Thymus (tissue), 11 donors: ENCODE results near the gene CREB1. TPM values are rescaled to one million over a fixed set of nuclear protein-coding genes. Genes with fewer than 3 reads are reported as not detected.

Experiments used
- DNase-seq, 9 donors: peaks; one replicate each; pipeline ENCODE4 v3.0.0-alpha.2; 2013; ENCODE audit warnings: low spot score in 9 of 9, low read depth in 6 of 9, missing footprints in 1 of 9
- H3K27ac ChIP-seq, 2 donors: one replicate each; pipeline ENCODE4 v1.5.1; 2013; ENCODE audit warnings: control low read depth in 1 of 2, low read depth in 1 of 2, low read length in 1 of 2, mild to moderate bottlenecking in 1 of 2, moderate library complexity in 1 of 2
- H3K27me3 ChIP-seq, 2 donors: one replicate each; pipeline ENCODE4 v1.5.1; 2013; ENCODE audit warnings: low read length in 1 of 2; ENCODE audit not compliant: control insufficient read depth in 2 of 2, insufficient read depth in 1 of 2
- H3K36me3 ChIP-seq, 2 donors: one replicate each; pipeline ENCODE4 v1.5.1; 2013; ENCODE audit warnings: low read length in 1 of 2, mild to moderate bottlenecking in 1 of 2, moderate library complexity in 1 of 2; ENCODE audit not compliant: control insufficient read depth in 2 of 2, insufficient read depth in 2 of 2
- H3K4me1 ChIP-seq, 2 donors: one replicate each; pipeline ENCODE4 v1.5.1; 2013; ENCODE audit warnings: low read length in 2 of 2; ENCODE audit not compliant: control insufficient read depth in 2 of 2, insufficient read depth in 2 of 2
- H3K4me3 ChIP-seq, 2 donors: one replicate each; pipeline ENCODE4 v1.5.1; 2013; ENCODE audit warnings: low read length in 2 of 2, control low read depth in 1 of 2, mild to moderate bottlenecking in 1 of 2
- H3K9me3 ChIP-seq, 2 donors: one replicate each; pipeline ENCODE4 v1.5.1; 2013; ENCODE audit warnings: low read length in 1 of 2, mild to moderate bottlenecking in 1 of 2; ENCODE audit not compliant: control insufficient read depth in 2 of 2, insufficient read depth in 1 of 2
- WGBS: extraction: QIAGEN DNeasy Blood & Tissue Kit; methylation state at CpG from one replicate; pipeline ENCODE4 v1.1.7; 2013; 5-methylcytosine and 5-hydroxymethylcytosine counted together
- polyA plus RNA-seq: library from polyadenylated mRNA; stranded (reverse); fragments of 200-250 nt; gene quantifications from one replicate; pipeline ENCODE4 v1.2.3, GENCODE V29; 2013
- total RNA-seq: library from RNA; stranded (reverse); fragments of 120-200 nt; gene quantifications from one replicate; pipeline ENCODE4 v1.2.4, GENCODE V29; 2013
- donor health status: healthy.

Gene CREB1
- total and polyA plus RNA-seq, 2 donors, result 15.5 to 50.9 TPM

DNA sequence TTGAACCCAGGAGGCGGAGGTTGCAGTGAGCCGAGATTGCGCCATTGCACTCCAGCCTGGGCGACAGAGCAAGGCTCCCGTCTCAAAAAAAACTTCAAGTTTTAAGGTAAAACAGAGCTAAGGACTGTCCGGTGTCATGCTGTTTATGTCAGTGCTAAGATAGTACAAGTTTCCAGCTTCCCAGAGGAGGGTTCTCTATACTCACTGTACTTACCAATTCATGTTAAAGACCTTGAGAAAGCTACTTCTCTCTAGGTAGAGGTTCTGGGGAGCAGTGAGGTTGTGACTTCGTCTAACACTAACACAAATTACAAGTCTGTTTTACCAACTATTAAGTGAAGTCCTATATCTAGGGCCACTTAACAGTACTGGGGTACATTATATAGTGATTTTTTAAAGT is 76.6 kb downstream of the CREB1 start:
- no peaks in the 10 kb centered on the region for H3K9me3 ChIP-seq
- no peaks in the 10 kb centered on the region for H3K27me3 ChIP-seq
- H3K4me3 ChIP-seq, result no peak overlapping the region
- no peak for DNase-seq
- H3K36me3 ChIP-seq, result peaks cover 3 to 21% of the 10 kb centered on the region in 2 donors
- H3K27ac ChIP-seq, result no peak overlapping the region
- H3K4me1 ChIP-seq, result no peaks in the 10 kb centered on the region
- 99% methylated on average over 7 of the region's 7 CpGs for WGBS

- no peaks in the 10 kb centered on the region for H3K9me3 ChIP-seq
- H3K27ac ChIP-seq, result no peak overlapping the region
- peaks cover 3 to 18% of the 10 kb centered on the region in 2 donors for H3K36me3 ChIP-seq
- 98% methylated on average over 5 of the region's 5 CpGs for WGBS
- DNase-seq, result no peak
- no peaks in the 10 kb centered on the region for H3K27me3 ChIP-seq
- no peak overlapping the region for H3K4me3 ChIP-seq
- no peaks in the 10 kb centered on the region for H3K4me1 ChIP-seq
Measured at GRCh38 chr2:207606829-207607228, 77.1 kb downstream of the CREB1 start.

DNA sequence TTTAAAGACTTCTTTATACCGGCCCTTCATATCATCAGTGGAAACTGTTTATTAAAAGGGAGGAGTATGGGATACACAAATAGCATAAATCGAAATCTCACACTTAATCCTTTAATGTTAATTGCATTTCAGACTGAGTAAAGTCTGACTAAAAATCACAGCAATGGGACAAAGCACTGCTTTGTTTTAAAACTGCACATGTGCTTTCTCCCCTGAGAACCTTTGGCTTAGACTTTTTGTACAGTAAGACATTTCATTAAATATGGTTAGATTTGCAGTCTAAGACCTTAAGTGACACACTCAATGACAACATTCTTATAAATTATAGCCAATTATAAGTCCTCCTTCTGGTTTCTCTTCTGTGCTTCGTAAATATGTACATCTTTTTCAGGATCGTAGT is 83.0 kb downstream of the CREB1 start:
- H3K4me1 ChIP-seq, result no peaks in the 10 kb centered on the region
- no peaks in the 10 kb centered on the region for H3K9me3 ChIP-seq
- H3K4me3 ChIP-seq, result no peak overlapping the region
- H3K36me3 ChIP-seq, result peaks cover 20 to 47% of the 10 kb centered on the region in 2 donors
- DNase-seq, result no peak
- no peaks in the 10 kb centered on the region for H3K27me3 ChIP-seq
- WGBS, result 98% methylated on average over 4 of the region's 4 CpGs
- H3K27ac ChIP-seq, result no peak overlapping the region

DNA sequence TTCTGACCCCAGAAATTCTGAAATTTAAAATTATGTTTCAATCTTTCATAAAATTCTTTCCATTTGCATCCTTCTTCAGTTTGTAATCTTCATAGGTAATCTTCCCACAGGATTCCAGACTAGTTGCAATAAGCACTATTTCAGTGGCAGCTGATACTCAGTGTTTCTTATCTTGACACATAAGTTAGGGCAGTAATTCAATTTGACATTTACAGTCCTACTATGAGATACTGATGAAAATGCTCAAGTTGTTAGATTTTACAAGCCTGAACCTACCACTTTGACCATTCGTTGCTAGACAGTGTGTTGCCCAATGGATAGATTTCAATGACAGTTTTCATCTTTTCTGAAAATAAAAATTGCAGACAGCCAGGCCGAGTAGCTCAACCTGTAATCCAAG is 85.1 kb downstream of the CREB1 start:
- 98% methylated on average over 2 of the region's 2 CpGs for WGBS
- no peaks in the 10 kb centered on the region for H3K9me3 ChIP-seq
- no peak overlapping the region for H3K27ac ChIP-seq
- no peak for DNase-seq
- H3K36me3 ChIP-seq, result peaks cover 24 to 53% of the 10 kb centered on the region in 2 donors
- H3K27me3 ChIP-seq, result no peaks in the 10 kb centered on the region
- no peak overlapping the region for H3K4me3 ChIP-seq
- no peaks in the 10 kb centered on the region for H3K4me1 ChIP-seq

DNA sequence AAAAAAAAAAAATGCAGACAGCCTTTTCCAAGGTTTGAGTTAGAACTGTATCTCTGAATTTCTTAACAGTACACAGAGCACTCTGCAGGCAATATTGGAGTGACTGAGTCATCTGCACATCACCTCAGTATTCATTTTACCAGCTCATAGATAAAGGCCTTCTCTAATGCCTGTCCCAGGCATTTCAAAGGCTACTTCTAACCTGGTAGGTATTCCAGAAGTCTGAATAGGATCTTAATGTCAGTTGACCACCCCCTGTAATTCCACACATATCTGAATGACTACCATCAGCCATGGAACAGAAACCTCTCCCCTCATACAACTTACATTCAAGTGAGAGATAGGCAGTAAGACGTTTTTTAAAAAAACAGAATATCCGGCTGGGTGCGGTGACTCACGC is 86.4 kb downstream of the CREB1 start:
- Histone ChIP-seq H3K4me3 (no peak overlapping the region), H3K27me3 (no peaks in the 10 kb centered on the region), H3K27ac (no peak overlapping the region), H3K36me3 (peaks cover 28 to 62% of the 10 kb centered on the region in 2 donors), H3K4me1 (peaks cover 0 to 6% of the 10 kb centered on the region in 2 donors), H3K9me3 (no peaks in the 10 kb centered on the region)
- WGBS, result 97% methylated on average over 4 of the region's 4 CpGs
- DNase-seq, result no peak

DNA sequence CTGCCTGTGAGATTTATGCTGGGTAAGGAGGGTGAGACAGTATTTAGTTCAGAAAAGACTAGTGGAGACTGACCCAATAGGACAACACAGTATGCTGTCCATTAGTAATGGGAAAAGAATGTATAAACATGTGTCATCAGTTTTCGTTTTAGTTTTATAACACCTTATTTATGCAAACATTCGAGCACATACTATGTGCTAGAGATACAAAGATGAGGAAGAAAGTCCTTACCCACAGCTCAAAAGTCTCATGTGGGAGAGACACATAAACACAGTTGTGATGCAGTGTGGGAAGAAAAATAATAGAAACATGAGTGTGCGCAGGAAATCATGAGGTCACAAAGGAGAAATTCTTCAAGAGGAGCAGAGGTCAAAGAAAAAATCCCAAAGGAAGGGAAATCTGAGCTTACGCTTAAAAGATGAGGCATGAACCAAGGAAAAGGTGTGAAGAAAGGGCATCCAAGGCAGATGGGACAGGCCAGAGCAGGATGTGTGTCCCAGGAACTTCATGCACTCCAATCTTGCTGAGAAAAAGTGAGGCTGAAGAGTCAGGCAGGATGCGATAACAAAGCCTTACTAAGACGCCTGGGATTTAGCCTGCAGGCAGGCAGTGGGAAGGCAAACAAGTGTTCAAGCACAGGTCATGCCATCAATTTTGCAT is 87.4 kb downstream of the CREB1 start:
- no peaks in the 10 kb centered on the region for H3K27me3 ChIP-seq
- H3K4me3 ChIP-seq, result no peak overlapping the region
- peaks cover 34 to 71% of the 10 kb centered on the region in 2 donors for H3K36me3 ChIP-seq
- H3K4me1 ChIP-seq, result peaks cover 0 to 6% of the 10 kb centered on the region in 2 donors
- WGBS, result 98% methylated on average over 6 of the region's 6 CpGs
- DNase-seq, result no peak
- H3K9me3 ChIP-seq, result no peaks in the 10 kb centered on the region
- no peak overlapping the region for H3K27ac ChIP-seq

GRCh38 chr2:207619764-207620203 is 90.0 kb downstream of the CREB1 start:
- Histone ChIP-seq H3K4me3 (no peak overlapping the region), H3K4me1 (peaks cover 2 to 16% of the 10 kb centered on the region in 2 donors), H3K9me3 (no peaks in the 10 kb centered on the region), H3K27me3 (no peaks in the 10 kb centered on the region), H3K27ac (peak overlapping the region; percentile 27 to 80), H3K36me3 (peaks cover 33 to 66% of the 10 kb centered on the region in 2 donors)
- whole genome bisulfite sequencing, result 29% methylated on average over 4 of the region's 4 CpGs
- peak in 5 of 9 donors; percentile 18 to 58 (median 33) for DNase-seq

DNA sequence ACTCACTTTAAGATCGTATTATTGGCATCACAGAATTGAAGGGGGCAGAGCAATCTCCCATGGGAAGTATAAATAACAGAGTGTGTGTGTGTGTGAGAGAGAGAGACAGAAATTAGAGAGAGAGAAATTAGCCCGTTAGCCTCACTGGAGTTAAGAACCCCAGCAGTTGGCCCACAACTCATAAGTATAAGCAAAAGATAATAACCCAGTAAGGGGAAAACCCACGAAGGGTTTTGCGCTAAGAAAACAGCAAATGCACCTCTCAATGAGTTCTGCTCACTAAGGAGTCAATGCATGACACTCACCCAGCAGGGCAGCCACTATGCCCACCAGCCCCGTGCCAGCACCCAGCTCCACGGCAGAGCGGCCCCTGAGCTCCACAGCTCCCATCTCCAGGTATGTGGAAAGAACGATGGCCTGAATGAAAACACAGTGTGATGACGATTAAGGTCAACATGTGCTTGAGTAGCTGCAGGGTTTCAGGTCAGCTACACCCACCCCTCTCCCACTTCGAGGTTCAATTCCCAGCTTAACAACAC is 91.8 kb downstream of the CREB1 start:
- Histone ChIP-seq H3K27ac (no peak overlapping the region), H3K4me1 (peaks cover 2 to 23% of the 10 kb centered on the region in 2 donors), H3K4me3 (no peak overlapping the region), H3K9me3 (no peaks in the 10 kb centered on the region), H3K27me3 (peaks cover 0 to 7% of the 10 kb centered on the region in 2 donors), H3K36me3 (peaks cover 28 to 55% of the 10 kb centered on the region in 2 donors)
- 97% methylated on average over 10 of the region's 10 CpGs for whole genome bisulfite sequencing
- DNase-seq, result no peak

GRCh38 chr2:207624185-207625013 is 94.6 kb downstream of the CREB1 start:
- Histone ChIP-seq H3K36me3 (peaks cover 14 to 30% of the 10 kb centered on the region in 2 donors), H3K4me3 (peak overlapping the region; percentile 91 to 95), H3K27me3 (peaks cover 0 to 9% of the 10 kb centered on the region in 2 donors), H3K4me1 (peaks cover 2 to 36% of the 10 kb centered on the region in 2 donors), H3K27ac (peak overlapping the region; percentile 97 to 99), H3K9me3 (no peaks in the 10 kb centered on the region)
- DNase-seq, result peak in 8 of 9 donors; percentile 60 to 87 (median 76)
- WGBS, result under 1% methylated on average over 47 of the region's 47 CpGs
